NCI-H1694 (cell line): Measurements from ENCODE around the gene ANKRD18A.
A peak's percentile ranks its signal among the peaks of the same experiment; 100 is the strongest.
"Not testable (repeated sequence)": the region's sequence is repeated elsewhere in the genome, so short reads cannot be mapped to it uniquely, and the experiment has no call there.

ENCODE experiments used
- DNase-seq: peaks from one replicate; lab custom pipeline; 2025; lab: John Stamatoyannopoulos, UW

Gene ANKRD18A

GRCh38 chr9:38626006-38626405, 5.6 kb upstream of the ANKRD18A start:
- no peak for DNase-seq

GRCh38 chr9:38622951-38623350, 2.6 kb upstream of the ANKRD18A start:
- DNase-seq, result no peak

- DNase-seq, result peak; percentile 74
Observed at GRCh38 chr9:38622288-38622674, 1.9 kb upstream of the ANKRD18A start.

- DNase-seq, result no peak
Observed at GRCh38 chr9:38621434-38622287, 1.3 kb upstream of the ANKRD18A start.

GRCh38 chr9:38619556-38620447, 594 bp downstream of the ANKRD18A start:
- peak; percentile 29 for DNase-seq

- DNase-seq, result not testable (repeated sequence)
Observed at GRCh38 chr9:38598029-38598745, 22.2 kb downstream of the ANKRD18A start.

- DNase-seq, result not testable (repeated sequence)
Observed at GRCh38 chr9:38595117-38595516, 25.3 kb downstream of the ANKRD18A start.

- DNase-seq, result peak; percentile 31
Observed at GRCh38 chr9:38591346-38592063, 28.9 kb downstream of the ANKRD18A start.

- DNase-seq, result not testable (repeated sequence)
Observed at GRCh38 chr9:38583765-38584164, 36.6 kb downstream of the ANKRD18A start.

GRCh38 chr9:38580112-38580511, 40.3 kb downstream of the ANKRD18A start:
- not testable (repeated sequence) for DNase-seq

- DNase-seq, result not testable (repeated sequence)
Observed at GRCh38 chr9:38576181-38576580, 44.2 kb downstream of the ANKRD18A start.

- not testable (repeated sequence) for DNase-seq
Observed at GRCh38 chr9:38566048-38566447, 54.3 kb downstream of the ANKRD18A start.

- not testable (repeated sequence) for DNase-seq
Observed at GRCh38 chr9:38565178-38565577, 55.2 kb downstream of the ANKRD18A start.

- DNase-seq, result not testable (repeated sequence)
Observed at GRCh38 chr9:38563911-38564310, 56.5 kb downstream of the ANKRD18A start.

GRCh38 chr9:38561134-38561533, 59.3 kb downstream of the ANKRD18A start:
- DNase-seq, result not testable (repeated sequence)

GRCh38 chr9:38559172-38559571, 61.2 kb downstream of the ANKRD18A start:
- not testable (repeated sequence) for DNase-seq

- not testable (repeated sequence) for DNase-seq
Observed at GRCh38 chr9:38557746-38558145, 62.6 kb downstream of the ANKRD18A start.

GRCh38 chr9:38554966-38555365, 65.4 kb downstream of the ANKRD18A start:
- DNase-seq, result not testable (repeated sequence)

- not testable (repeated sequence) for DNase-seq
Observed at GRCh38 chr9:38553019-38553418, 67.4 kb downstream of the ANKRD18A start.

GRCh38 chr9:38546497-38547163, 73.8 kb downstream of the ANKRD18A start:
- not testable (repeated sequence) for DNase-seq

- DNase-seq, result not testable (repeated sequence)
Observed at GRCh38 chr9:38540535-38540934, 79.9 kb downstream of the ANKRD18A start.
